ENCODE measurements around the gene MYH6. TPM values are rescaled to one million over a fixed set of nuclear protein-coding genes. Genes with fewer than 3 reads are reported as not detected.

Gene MYH6
- total RNA-seq, 1 donor from 2014 or later = not detected

DNA sequence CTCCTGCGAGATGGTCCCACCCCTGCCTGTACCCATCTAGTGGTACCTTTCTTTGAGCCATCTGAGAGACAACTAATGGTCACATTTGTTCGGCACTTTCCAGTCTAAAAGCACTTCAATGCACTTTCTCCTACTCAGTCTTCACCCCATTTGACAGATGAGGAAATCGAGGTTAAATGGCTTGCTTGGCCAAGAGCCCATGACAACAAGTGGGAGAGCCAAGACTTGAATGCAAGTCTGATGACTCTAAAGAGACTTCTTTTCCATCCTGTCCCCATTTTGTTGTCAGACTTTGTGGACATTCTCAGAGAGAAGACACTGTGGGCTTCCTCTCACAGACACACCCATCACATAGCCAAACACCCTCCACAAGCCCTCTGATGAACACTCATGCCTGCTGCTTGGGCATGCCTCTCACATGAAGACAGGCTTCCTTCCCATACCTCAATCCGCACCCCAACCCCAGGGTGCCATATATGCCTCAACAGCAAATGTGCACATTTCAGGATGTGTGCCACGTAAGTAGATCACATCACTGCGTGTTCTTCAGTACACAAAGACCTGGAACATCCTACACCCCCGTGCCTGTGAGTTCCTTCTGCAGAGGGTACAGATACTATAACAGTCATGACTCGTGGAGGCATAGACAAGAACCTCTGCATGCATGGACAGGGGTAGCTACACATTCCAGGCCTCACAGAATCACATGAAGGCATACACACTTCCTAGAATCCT lies 26.6 kb upstream of the MYH6 start:
- Histone ChIP-seq H3K36me3 (ENCODE audit: control insufficient read depth, insufficient read depth, low read length) (no peaks in the 10 kb centered on the region), H3K4me3 (ENCODE audit: low read depth, low read length) (no peak overlapping the region), H3K27me3 (ENCODE audit: control insufficient read depth, insufficient read depth, low read length) (peaks cover 5% of the 10 kb centered on the region)
- TF ChIP-seq, protein P1, sequence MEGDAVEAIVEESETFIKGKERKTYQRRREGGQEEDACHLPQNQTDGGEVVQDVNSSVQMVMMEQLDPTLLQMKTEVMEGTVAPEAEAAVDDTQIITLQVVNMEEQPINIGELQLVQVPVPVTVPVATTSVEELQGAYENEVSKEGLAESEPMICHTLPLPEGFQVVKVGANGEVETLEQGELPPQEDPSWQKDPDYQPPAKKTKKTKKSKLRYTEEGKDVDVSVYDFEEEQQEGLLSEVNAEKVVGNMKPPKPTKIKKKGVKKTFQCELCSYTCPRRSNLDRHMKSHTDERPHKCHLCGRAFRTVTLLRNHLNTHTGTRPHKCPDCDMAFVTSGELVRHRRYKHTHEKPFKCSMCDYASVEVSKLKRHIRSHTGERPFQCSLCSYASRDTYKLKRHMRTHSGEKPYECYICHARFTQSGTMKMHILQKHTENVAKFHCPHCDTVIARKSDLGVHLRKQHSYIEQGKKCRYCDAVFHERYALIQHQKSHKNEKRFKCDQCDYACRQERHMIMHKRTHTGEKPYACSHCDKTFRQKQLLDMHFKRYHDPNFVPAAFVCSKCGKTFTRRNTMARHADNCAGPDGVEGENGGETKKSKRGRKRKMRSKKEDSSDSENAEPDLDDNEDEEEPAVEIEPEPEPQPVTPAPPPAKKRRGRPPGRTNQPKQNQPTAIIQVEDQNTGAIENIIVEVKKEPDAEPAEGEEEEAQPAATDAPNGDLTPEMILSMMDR (IDR thresholded peaks at IDR 0.05; ENCODE audit: insufficient read depth, low read length, poor library complexity, severe bottlenecking) = no peak
- no peak for DNase-seq (ENCODE audit: low read depth)

DNA sequence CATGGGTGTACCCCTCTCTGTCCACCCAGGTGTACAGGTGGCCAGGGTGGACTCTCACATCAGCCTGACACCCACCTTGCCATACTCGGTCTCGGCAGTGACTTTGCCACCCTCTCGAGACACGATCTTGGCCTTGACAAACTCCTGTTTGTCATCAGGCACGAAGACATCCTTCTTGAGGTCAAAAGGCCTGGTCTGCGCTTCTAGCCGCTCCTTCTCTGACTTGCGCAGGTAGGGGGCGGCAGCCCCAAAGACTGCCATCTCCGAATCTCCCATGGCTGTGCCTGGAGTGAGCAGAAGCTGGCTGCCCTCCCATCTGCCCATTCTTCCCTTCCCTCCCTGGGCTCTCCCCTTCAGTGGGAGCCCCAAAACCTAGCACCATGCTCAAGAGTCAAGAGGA lies 25.4 kb upstream of the MYH6 start:
- Histone ChIP-seq H3K4me3 (ENCODE audit: low read depth, low read length) (no peak overlapping the region), H3K27me3 (ENCODE audit: control insufficient read depth, insufficient read depth, low read length) (peaks cover 5% of the 10 kb centered on the region), H3K36me3 (ENCODE audit: control insufficient read depth, insufficient read depth, low read length) (no peaks in the 10 kb centered on the region)
- TF ChIP-seq, protein P1 (IDR thresholded peaks at IDR 0.05; ENCODE audit: insufficient read depth, low read length, poor library complexity, severe bottlenecking) = no peak
- DNase-seq (ENCODE audit: low read depth) = no peak

DNA sequence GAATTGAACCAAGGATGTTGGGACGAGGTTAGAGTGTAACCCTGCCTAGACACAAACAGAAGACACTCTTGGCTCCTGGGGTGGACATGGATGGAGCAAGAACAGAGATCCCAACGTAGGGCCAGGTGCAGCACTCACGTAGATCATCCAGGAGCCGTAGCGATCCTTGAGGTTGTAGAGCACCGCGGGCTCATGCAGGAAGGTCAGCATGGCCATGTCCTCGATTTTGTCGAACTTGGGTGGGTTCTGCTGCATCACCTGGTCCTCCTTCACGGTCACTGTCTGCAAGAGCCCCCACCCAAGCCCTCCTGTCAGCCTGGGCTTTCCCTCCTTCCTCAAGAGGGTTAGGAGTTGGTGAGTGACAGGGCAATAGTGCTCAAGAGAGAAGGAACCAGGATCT lies 24.9 kb upstream of the MYH6 start:
- TF ChIP-seq, protein P1 (IDR thresholded peaks at IDR 0.05; ENCODE audit: insufficient read depth, low read length, poor library complexity, severe bottlenecking) = no peak
- Histone ChIP-seq H3K36me3 (ENCODE audit: control insufficient read depth, insufficient read depth, low read length) (no peaks in the 10 kb centered on the region), H3K4me3 (ENCODE audit: low read depth, low read length) (no peak overlapping the region), H3K27me3 (ENCODE audit: control insufficient read depth, insufficient read depth, low read length) (peaks cover 5% of the 10 kb centered on the region)
- DNase-seq (ENCODE audit: low read depth) = no peak

DNA sequence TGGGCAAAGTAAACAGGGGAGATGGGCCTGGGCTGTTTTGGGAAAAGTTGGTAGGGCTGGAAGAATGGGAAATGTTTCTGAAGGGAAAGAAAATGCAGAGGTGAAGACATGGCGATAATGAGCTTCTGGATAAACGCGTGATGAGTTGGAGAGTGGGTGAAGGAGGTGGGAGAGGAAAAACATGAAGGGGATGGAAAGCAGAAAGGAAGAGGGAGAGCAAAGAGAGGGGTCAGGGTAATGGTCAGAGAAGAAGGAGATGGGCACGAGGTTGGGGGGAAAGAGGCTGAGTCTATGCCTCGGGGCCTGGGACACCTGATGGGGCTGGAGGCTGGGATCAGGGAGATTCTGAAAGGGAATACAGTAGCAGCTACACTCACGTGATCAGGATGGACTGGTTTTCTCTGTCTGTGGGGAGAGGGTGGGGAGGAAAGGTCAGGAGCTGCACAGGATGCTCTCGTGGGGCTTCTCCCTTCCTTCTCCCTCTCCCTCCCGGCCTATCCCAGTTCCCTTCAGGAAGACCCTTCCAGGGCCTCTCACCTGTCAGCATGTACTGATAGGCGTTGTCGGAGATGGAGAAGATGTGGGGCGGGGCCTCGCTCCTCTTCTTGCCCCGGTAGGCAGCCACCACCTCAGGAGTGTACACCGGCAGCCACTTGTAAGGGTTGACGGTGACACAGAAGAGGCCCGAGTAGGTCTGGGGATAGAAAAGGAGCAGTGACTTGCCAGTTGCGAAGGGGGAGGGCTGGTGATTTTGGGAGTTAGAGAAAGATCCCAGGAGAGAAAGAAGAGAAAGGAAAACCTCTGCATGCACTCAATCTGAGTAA lies 24.2 kb upstream of the MYH6 start:
- peaks cover 5% of the 10 kb centered on the region for H3K27me3 ChIP-seq (ENCODE audit: control insufficient read depth, insufficient read depth, low read length)
- no peaks in the 10 kb centered on the region for H3K36me3 ChIP-seq (ENCODE audit: control insufficient read depth, insufficient read depth, low read length)
- H3K4me3 ChIP-seq (ENCODE audit: low read depth, low read length) = no peak overlapping the region
- no peak for DNase-seq (ENCODE audit: low read depth)
- TF ChIP-seq, protein P1 (IDR thresholded peaks at IDR 0.05; ENCODE audit: insufficient read depth, low read length, poor library complexity, severe bottlenecking) = no peak

DNA sequence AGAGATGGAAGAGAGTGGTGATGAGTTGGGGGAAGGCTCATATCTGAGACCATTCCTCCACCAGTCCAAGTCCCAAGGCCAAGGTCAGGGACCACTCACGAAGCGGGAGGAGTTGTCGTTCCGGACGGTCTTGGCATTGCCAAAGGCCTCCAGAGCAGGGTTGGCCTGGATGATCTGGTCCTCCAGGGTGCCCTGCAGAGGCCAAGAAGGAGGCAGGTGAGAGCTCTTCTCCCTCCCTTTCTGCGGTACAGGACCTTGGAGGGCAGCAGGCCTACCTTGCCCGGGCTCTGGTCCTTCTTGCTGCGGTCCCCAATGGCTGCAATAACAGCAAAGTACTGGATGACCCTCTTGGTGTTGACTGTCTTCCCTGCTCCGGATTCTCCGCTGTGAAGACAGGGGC lies 23.4 kb upstream of the MYH6 start:
- TF ChIP-seq, protein P1 (IDR thresholded peaks at IDR 0.05; ENCODE audit: insufficient read depth, low read length, poor library complexity, severe bottlenecking) = no peak
- Histone ChIP-seq H3K36me3 (ENCODE audit: control insufficient read depth, insufficient read depth, low read length) (no peaks in the 10 kb centered on the region), H3K4me3 (ENCODE audit: low read depth, low read length) (no peak overlapping the region), H3K27me3 (ENCODE audit: control insufficient read depth, insufficient read depth, low read length) (peaks cover 5% of the 10 kb centered on the region)
- no peak for DNase-seq (ENCODE audit: low read depth)
